NB4 (cell line): ENCODE data around the gene TEX2.

ENCODE experiments used
- DNase-seq: peaks from one replicate; pipeline ENCODE4 v3.0.0; 2010; ENCODE audit warnings: low read depth
- H3K4me3 ChIP-seq: one replicate; pipeline ENCODE4 v1.5.1; 2011; ENCODE audit warnings: mild to moderate bottlenecking, low read depth, low read length, moderate library complexity
- CTCF ChIP-seq: IDR thresholded peaks from one replicate; pipeline ENCODE4 v1.5.1; 2012; ENCODE audit warnings: low read depth, low read length
- MAX ChIP-seq: IDR thresholded peaks from 2 replicates; pipeline ENCODE4 v1.6.1; 2011; ENCODE audit warnings: low read depth, low read length
- MYC ChIP-seq: IDR thresholded peaks from 2 replicates; pipeline ENCODE4 v1.6.1; 2011; ENCODE audit warnings: low read depth, low read length
- POLR2A ChIP-seq: IDR thresholded peaks from 2 replicates; pipeline ENCODE4 v1.6.1; 2011; ENCODE audit warnings: mild to moderate bottlenecking; ENCODE audit not compliant: insufficient read length; ENCODE audit errors: extremely low read depth

TEX2 gene

DNA sequence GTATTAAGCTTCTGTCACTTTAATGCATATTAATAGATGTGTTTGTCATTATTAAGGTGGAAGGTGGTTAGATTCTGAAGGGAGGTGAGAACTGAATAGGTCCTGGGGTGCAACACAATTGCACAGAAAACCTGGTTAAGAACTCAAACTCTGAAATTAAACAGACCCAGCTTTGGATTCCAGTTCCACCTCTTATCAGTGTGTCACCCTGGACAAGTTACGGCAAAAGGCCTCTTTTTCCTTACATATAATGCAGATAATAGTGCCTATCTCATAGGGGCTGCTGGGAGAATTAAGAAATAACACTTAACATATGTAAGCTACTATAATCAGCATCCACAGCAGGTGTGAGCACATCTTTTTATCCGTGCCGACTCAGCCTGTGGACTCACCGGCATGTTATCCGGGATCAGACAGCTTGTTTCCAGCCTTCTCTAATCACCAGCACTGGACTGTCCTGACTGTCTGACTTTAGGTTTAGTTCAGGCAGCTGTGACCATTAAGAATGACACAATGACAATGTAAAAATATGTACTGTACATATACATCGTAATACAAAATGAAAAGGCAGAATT is 31.4 kb downstream of the TEX2 start:
- no peak for DNase-seq

GRCh38 chr17:64230791-64231408 is 32.2 kb downstream of the TEX2 start:
- H3K4me3 ChIP-seq, result no peak overlapping the region
- no peak for DNase-seq
- TF ChIP-seq MYC (no peak), CTCF (no peak), MAX (no peak), POLR2A (no peak)

More for the DNA sequence above, 31.4 kb downstream of the TEX2 start:
- TF ChIP-seq MAX, result no peak
- no peak for TF ChIP-seq MYC
- H3K4me3 ChIP-seq, result no peak overlapping the region

DNA sequence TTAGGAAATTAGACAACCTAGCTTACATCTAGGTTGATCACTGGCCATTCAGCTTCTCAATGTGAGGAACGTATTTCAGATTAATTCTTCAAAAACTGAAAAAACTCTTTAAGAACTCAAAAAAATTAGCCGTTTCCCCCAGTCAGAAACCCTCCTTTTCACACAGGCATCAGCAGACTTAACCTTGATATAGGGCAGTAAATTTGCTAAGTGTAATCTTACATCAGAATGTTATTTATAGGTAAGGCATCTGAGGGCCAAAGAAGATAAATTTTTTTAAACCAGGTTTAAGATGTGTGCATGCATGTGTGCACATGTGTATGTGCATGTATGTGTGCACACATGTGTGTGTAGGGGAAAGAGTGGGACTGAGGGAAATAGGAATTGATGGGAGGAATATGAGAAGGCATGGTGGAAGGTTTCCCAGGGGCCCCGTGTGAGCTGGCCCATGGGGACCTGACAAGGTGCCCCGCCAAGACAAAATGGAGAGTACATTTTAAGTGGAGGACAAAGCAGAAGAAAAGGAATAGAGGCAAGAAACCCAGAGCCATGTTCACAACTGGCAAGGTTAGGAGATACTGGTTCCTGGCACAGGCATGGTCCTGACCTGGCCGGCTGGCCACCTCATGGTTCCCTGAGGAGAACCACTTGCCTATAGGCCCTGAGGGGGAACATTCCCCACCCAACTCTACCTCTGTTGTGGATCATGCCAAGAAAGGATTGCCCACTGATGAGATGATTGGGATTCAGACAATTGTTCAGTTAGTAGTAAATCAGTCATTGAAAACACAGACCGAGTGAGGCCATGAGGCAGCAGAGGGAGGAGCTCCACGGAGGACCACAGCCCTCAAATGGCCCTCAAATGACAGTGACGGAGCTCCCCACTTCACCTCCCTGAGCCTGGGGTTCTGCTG is 33.0 kb downstream of the TEX2 start:
- no peak for TF ChIP-seq CTCF
- no peak for TF ChIP-seq MYC
- no peak for TF ChIP-seq MAX
- no peak for TF ChIP-seq POLR2A
- DNase-seq, result no peak
- no peak overlapping the region for H3K4me3 ChIP-seq

- DNase-seq, result no peak
- no peak overlapping the region for H3K4me3 ChIP-seq
- TF ChIP-seq MAX (no peak), MYC (no peak), POLR2A (no peak), CTCF (no peak)
These were observed 36.9 kb downstream of the TEX2 start for GRCh38 chr17:64226132-64226531.

GRCh38 chr17:64225410-64225809 is 37.6 kb downstream of the TEX2 start:
- no peak for TF ChIP-seq MAX
- no peak for TF ChIP-seq POLR2A
- TF ChIP-seq CTCF, result no peak
- no peak for TF ChIP-seq MYC
- DNase-seq, result no peak
- no peak overlapping the region for H3K4me3 ChIP-seq
